ENCODE measurements around the gene SECTM1.

SECTM1 gene

DNA sequence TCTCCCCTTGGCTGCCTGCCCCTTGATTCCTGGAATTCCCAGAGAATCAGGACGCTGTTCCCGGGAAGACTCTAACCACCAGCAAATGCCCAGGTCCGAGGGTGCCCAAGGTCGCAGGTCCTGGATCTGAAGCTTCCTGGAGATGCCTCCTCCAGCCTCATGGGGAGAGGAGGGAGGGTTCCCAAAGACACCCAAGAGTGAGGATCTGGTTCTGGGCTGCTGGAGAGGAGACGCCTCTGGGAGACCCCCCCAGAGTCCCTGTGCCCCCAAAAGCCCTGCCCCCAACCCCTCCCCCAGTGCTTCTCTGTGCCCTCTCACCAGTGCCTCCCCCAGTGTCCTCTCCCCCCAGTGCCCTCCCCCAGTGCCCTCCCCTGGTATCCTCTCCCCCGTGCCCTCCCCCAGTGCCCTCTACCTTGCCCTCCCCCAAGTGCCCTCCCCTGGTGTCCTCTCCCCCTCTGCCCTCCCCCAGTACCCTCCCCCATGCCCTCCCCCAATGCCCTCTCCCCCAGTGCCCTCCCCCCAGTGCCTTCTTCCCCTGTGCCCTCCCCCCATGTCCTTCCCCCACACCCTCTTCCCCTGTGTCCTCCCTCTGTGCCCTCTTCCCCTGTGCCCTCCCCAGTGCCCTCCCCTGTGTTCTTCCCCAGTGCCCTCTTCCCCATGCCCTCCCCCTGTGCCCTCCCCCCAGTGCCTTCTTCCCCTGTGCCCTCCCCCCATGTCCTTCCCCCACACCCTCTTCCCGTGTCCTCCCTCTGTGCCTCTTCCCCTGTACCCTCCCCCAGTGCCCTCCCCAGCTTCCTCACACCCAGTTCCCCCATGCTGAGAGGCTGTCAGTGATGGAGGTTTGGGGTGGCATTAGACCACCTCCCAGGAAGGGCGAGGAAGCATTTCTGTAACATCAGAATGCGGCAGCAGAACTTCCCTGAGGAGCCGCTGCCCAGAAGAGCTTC, 6.3 kb upstream of the SECTM1 start:
- TF ChIP-seq, protein P1, sequence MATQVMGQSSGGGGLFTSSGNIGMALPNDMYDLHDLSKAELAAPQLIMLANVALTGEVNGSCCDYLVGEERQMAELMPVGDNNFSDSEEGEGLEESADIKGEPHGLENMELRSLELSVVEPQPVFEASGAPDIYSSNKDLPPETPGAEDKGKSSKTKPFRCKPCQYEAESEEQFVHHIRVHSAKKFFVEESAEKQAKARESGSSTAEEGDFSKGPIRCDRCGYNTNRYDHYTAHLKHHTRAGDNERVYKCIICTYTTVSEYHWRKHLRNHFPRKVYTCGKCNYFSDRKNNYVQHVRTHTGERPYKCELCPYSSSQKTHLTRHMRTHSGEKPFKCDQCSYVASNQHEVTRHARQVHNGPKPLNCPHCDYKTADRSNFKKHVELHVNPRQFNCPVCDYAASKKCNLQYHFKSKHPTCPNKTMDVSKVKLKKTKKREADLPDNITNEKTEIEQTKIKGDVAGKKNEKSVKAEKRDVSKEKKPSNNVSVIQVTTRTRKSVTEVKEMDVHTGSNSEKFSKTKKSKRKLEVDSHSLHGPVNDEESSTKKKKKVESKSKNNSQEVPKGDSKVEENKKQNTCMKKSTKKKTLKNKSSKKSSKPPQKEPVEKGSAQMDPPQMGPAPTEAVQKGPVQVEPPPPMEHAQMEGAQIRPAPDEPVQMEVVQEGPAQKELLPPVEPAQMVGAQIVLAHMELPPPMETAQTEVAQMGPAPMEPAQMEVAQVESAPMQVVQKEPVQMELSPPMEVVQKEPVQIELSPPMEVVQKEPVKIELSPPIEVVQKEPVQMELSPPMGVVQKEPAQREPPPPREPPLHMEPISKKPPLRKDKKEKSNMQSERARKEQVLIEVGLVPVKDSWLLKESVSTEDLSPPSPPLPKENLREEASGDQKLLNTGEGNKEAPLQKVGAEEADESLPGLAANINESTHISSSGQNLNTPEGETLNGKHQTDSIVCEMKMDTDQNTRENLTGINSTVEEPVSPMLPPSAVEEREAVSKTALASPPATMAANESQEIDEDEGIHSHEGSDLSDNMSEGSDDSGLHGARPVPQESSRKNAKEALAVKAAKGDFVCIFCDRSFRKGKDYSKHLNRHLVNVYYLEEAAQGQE (IDR thresholded peaks at IDR 0.05; ENCODE audit: insufficient read depth in 1 of 2, low read depth in 2 of 2, low read length in 2 of 2): no peak
- no peak for TF ChIP-seq POLR2AphosphoS5 (IDR thresholded peaks at IDR 0.05; ENCODE audit: low read depth, low read length)
- TF ChIP-seq SIN3A (IDR thresholded peaks at IDR 0.05; ENCODE audit: borderline replicate concordance, insufficient read depth, low read length): no peak
- TF ChIP-seq FOXP2 (optimal IDR thresholded peaks at IDR 0.05; ENCODE audit: borderline replicate concordance, extremely low read depth, extremely low read length, insufficient read depth): no peak
- no peak for TF ChIP-seq TAF1 (IDR thresholded peaks at IDR 0.05; ENCODE audit: borderline replicate concordance, insufficient read depth, low read length)

DNA sequence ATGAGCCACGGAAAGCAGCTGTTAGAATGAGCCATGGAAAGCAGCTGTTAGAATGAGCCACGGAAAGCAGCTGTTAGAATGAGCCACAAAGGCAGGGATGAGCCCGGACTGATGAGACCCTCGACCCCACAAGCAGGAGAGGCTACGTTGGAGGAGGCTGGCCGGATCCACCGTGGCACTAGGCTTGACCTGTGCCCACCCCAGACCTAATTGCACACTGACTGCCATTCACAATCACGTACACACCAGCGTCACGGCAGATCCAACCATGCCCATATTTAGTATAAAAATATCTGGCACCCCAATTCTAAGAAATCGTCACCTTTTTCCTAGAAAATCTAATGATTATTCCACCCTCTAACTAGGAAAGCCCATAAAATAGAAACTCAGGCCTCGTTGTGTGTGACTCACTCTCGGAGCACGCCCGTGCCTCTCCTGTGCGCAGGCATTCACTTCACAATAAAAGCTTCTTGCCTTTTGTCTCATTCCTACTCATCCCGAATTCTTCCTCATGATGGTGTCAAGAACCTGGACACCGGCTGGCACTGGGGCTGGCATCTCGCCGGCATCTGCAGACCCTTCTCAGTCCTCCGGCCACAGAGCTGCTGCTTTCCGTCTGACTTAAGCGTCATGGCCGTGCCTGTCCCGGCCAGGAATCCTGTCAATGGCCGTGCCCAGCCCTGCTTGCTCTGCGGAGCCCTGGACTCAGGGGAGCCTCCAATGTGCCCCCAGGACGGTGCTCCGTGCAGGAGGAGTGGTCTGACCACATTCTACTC, 5.5 kb upstream of the SECTM1 start:
- no peak for TF ChIP-seq POLR2AphosphoS5 (IDR thresholded peaks at IDR 0.05; ENCODE audit: low read depth, low read length)
- TF ChIP-seq TAF1 (IDR thresholded peaks at IDR 0.05; ENCODE audit: borderline replicate concordance, insufficient read depth, low read length): no peak
- no peak for TF ChIP-seq SIN3A (IDR thresholded peaks at IDR 0.05; ENCODE audit: borderline replicate concordance, insufficient read depth, low read length)
- no peak for TF ChIP-seq FOXP2 (optimal IDR thresholded peaks at IDR 0.05; ENCODE audit: borderline replicate concordance, extremely low read depth, extremely low read length, insufficient read depth)
- TF ChIP-seq, protein P1 (IDR thresholded peaks at IDR 0.05; ENCODE audit: insufficient read depth in 1 of 2, low read depth in 2 of 2, low read length in 2 of 2): no peak

DNA sequence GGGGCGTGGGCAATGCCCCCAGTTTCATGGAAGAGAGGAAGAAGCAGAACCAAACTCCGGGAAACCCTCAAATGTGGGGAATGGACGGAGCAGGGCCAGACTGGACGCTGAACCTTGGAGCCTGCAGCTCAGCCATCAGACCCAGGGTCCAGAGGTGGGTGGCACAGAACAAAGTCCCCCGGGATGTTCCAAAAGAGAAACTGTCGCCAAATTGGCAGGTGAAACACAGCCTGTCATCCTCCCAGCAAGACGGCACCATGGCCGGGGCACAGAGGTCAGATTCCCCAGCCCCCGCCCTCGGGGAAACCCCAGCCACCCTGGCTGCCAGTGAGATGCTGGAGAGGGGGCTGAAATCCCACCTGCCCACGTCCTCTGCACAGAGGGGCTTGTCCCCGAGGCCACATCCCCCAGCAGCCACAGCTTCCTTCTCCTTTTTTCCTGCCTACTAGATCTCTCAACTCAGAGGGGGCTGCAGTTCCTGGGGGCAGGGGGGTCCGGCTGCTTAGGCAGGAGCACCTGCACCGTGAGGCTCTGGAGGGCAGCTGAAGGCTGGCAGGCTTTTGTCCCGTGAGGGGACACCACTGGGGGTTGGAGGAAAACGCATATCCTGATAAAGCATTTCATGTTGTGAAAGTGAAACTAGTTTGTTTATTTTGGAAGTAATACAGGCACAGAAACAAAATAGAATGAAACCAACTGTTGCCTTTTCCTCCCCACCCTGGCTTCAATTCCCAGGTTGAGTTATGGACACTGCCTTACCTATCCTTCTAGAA, 1.2 kb upstream of the SECTM1 start:
- TF ChIP-seq, protein P1 (IDR thresholded peaks at IDR 0.05; ENCODE audit: insufficient read depth in 1 of 2, low read depth in 2 of 2, low read length in 2 of 2): no peak
- TF ChIP-seq POLR2AphosphoS5 (IDR thresholded peaks at IDR 0.05; ENCODE audit: low read depth, low read length) (no peak), TAF1 (IDR thresholded peaks at IDR 0.05; ENCODE audit: borderline replicate concordance, insufficient read depth, low read length) (no peak), SIN3A (IDR thresholded peaks at IDR 0.05; ENCODE audit: borderline replicate concordance, insufficient read depth, low read length) (no peak), FOXP2 (optimal IDR thresholded peaks at IDR 0.05; ENCODE audit: borderline replicate concordance, extremely low read depth, extremely low read length, insufficient read depth) (no peak)

DNA sequence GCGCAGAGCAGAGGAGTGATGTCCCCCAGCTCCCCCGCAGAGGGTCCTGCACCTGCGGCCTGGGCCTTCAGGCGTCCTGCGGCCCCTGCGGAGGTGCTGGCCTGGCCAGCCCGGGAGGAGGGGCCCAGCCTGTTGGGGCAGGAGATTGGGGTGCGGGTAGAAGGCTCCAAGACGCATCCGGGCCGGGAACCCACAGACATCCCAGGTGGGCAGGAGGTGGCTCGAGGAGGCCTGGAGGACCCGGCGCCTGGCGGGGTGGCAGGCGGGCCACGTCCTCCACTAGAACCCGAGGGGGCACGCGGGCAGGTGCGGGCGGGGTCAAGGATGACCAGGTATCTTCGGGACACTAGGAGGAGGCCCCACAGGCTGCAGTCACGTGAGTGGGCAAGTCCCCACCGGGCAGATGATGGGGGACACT, 647 bp upstream of the SECTM1 start:
- TF ChIP-seq, protein P1 (IDR thresholded peaks at IDR 0.05; ENCODE audit: insufficient read depth in 1 of 2, low read depth in 2 of 2, low read length in 2 of 2): no peak
- TF ChIP-seq POLR2AphosphoS5 (IDR thresholded peaks at IDR 0.05; ENCODE audit: low read depth, low read length): no peak
- TF ChIP-seq TAF1 (IDR thresholded peaks at IDR 0.05; ENCODE audit: borderline replicate concordance, insufficient read depth, low read length): no peak
- TF ChIP-seq FOXP2 (optimal IDR thresholded peaks at IDR 0.05; ENCODE audit: borderline replicate concordance, extremely low read depth, extremely low read length, insufficient read depth): no peak
- TF ChIP-seq SIN3A (IDR thresholded peaks at IDR 0.05; ENCODE audit: borderline replicate concordance, insufficient read depth, low read length): no peak

Measured in PFSK-1 (cell line).